Fibroblast of mammary gland (primary cell): ENCODE data around the gene DOCK10.
"Not testable (repeated sequence)": the region's sequence is repeated elsewhere in the genome, so short reads cannot be mapped to it uniquely, and the experiment has no call there.

Experiments used
- DNase-seq: peaks from one replicate; pipeline ENCODE4 v3.0.0-alpha.2; 2010; ENCODE audit warnings: low read depth
- H3K4me3 ChIP-seq: 2 replicates; pipeline ENCODE4 v1.5.1; 2011; ENCODE audit warnings: low read depth, mild to moderate bottlenecking, low read length, moderate library complexity; ENCODE audit not compliant: control insufficient read depth
- TF ChIP-seq, protein P1 (sequence below): conservative IDR thresholded peaks from 2 replicates; pipeline ENCODE4 v1.5.1; 2011; ENCODE audit warnings: low read depth, low read length, inconsistent platforms; ENCODE audit not compliant: control insufficient read depth, insufficient read depth

DOCK10 gene

DNA sequence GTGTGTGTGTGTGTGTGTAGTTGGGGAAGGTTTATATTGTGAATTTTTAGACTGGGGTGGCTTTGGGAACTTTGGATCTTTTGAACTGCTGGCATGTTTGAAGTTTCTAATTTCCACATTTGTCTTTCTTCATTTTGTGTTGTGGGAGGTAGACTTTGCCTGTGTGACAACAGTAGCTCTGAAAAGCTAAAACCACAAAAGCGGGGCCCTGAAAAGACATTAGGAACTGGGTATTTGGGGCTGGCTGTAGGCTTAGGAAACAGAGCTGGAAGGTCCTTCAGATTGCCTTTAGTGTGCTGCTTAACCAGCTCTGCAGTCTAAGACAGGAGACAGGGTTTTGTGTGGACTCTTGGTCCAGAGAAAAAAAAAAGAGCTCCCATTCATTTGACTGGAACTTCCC is 27.2 kb upstream of the DOCK10 start:
- no peak overlapping the region for H3K4me3 ChIP-seq
- TF ChIP-seq, protein P1, sequence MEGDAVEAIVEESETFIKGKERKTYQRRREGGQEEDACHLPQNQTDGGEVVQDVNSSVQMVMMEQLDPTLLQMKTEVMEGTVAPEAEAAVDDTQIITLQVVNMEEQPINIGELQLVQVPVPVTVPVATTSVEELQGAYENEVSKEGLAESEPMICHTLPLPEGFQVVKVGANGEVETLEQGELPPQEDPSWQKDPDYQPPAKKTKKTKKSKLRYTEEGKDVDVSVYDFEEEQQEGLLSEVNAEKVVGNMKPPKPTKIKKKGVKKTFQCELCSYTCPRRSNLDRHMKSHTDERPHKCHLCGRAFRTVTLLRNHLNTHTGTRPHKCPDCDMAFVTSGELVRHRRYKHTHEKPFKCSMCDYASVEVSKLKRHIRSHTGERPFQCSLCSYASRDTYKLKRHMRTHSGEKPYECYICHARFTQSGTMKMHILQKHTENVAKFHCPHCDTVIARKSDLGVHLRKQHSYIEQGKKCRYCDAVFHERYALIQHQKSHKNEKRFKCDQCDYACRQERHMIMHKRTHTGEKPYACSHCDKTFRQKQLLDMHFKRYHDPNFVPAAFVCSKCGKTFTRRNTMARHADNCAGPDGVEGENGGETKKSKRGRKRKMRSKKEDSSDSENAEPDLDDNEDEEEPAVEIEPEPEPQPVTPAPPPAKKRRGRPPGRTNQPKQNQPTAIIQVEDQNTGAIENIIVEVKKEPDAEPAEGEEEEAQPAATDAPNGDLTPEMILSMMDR: no peak
- DNase-seq: no peak

DNA sequence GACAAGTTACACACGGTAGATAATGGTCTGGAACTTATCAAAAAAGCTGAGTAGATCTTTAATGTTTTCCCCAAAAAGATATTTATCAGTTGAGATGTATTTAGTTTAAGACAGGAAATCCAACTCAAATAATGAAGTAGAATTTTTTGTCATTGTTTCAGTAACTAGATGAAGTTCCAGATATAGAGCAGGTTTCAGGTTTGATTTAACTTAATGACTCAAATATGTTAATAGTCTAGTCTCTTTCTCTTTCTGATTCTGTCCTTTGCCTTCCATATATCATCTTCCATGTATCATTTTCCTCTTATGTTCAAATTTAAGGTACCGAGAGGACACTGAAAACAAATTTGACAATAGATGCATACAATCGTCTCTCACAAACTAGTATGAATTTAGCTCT is 23.6 kb upstream of the DOCK10 start:
- DNase-seq: no peak
- H3K4me3 ChIP-seq: no peak overlapping the region
- TF ChIP-seq, protein P1: no peak

DNA sequence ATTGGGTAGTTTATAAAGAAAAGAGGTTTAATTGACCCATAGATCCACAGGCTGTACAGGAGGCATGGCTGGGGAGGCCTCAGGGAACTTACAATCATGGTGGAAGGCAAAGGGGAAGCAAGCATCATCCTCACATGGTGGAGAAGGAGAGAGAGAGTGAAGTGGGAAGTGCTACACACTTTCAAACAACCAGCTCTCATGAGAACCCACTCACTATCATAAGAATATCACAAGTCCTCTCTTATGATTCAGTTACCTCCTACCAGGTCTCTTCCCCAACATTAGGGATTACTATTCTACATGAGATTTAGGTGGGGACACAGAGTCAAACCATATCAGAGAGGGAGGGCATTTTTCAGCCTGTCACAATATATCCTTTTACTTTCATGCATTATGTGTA is 22.7 kb upstream of the DOCK10 start:
- TF ChIP-seq, protein P1: no peak
- DNase-seq: no peak
- H3K4me3 ChIP-seq: no peak overlapping the region

DNA sequence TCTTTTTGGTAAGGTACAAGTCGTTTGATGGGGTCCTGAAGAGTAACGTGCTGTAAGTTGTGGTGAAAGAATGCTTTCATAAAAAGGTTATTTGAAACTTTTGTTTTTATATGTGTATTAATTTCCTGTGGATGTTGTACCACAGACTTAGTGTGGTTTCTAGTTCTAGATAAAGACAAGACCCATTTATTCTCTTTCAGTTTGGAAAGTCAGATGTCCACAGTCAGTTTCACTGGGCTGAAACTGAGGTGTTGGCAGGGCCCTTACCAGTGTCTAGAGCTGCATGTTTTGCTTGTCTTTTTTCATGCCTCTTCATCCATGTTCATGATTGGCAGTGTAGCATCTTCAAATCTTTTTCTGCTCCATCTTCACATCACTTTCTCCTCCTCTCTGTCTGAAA is 22.1 kb upstream of the DOCK10 start:
- H3K4me3 ChIP-seq: no peak overlapping the region
- TF ChIP-seq, protein P1: no peak
- DNase-seq: no peak

DNA sequence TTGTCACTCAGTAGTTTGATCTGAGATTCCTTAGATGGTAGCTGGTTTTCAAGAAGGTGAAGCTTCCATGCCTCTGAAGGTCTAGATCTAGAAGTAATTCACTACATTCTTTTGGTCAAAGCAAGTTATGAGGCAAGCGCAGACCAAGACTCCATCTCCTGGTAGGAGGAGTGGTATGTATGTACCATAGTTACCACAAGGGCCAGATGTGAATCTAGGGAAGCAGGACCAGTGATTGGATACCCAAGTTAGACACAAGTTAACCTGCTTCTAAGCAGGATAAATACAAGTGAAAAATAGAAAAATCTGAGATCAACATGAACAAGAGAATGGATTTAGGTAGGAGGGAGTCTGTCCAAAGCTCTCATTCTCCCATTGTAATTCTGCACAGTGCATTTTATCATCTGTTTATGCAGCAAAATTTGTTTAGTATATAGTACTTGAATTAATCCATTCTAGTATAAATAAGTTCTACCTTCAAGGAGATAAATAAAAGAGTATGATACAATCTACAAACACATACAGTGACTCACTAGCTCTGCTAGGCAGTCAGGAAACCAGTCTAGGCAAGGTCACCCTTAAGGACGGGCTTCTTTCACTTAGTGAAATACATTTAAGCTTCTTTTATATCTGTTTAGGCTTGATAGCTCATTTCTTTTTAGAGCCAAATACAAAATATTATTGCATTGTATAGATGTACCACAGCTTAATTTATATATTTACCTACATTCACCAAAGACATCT is 14.2 kb upstream of the DOCK10 start:
- no peak overlapping the region for H3K4me3 ChIP-seq
- DNase-seq: peak; percentile 26
- TF ChIP-seq, protein P1: no peak

DNA sequence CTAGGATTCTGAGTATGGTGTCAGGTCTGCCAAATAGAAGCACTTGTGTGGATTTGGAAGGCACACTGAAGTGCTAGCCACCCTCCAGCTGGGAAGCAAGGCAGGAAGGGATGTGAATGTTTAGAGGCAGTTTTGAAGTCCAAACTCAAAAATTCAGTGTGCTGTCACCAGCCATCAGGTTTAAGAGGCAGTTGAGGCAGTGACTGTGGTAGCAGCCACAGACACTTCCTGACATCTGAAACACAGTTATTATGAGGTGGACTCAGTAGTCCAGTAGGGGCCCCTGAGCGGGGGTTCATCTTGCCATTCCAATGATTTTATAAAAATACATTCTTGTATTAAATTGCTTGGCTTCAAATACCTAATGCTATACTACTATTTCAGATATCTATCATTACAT is 13.4 kb upstream of the DOCK10 start:
- TF ChIP-seq, protein P1: no peak
- DNase-seq: no peak
- H3K4me3 ChIP-seq: no peak overlapping the region

DNA sequence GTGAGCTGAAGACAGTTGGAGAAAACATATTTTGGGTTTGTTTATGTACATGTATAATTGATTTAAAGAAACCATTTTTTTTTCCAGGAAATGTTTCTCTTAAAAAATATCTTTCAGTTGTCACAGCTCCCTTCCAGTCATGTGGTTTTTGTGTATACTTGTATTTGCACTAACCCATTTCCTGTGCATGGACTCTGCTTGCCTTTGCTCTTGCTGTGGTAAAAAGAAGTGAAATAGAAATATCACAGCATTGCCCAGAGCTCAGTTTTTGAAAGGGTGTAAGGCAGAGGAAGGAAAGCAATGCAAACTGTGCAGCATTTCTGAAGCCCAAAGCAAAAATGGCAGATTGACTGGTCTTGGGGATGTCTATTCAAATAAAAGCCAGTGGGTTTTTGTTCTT is 10.4 kb upstream of the DOCK10 start:
- no peak for DNase-seq
- no peak overlapping the region for H3K4me3 ChIP-seq
- TF ChIP-seq, protein P1: no peak

DNA sequence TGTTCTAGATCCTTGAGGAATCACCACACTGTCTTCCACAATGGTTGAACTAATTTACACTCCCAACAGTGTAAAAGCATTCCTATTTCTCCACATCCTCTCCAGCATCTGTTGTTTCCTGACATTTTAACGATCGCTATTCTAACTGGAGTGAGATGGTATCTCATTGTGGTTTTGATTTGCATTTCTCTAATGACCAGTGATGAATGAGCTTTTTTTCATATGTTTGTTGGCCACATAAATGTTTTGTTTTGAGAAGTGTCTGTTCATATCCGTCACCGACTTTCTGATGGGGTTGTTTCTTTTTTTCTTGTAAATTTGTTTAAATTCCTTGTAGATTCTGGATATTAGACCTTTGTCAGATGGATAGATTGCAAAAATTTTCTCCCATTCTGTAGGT is 5.2 kb upstream of the DOCK10 start:
- not testable (repeated sequence) for H3K4me3 ChIP-seq, DNase-seq
